ENCODE measurements around the gene MRPL2.

The MRPL2 gene

DNA sequence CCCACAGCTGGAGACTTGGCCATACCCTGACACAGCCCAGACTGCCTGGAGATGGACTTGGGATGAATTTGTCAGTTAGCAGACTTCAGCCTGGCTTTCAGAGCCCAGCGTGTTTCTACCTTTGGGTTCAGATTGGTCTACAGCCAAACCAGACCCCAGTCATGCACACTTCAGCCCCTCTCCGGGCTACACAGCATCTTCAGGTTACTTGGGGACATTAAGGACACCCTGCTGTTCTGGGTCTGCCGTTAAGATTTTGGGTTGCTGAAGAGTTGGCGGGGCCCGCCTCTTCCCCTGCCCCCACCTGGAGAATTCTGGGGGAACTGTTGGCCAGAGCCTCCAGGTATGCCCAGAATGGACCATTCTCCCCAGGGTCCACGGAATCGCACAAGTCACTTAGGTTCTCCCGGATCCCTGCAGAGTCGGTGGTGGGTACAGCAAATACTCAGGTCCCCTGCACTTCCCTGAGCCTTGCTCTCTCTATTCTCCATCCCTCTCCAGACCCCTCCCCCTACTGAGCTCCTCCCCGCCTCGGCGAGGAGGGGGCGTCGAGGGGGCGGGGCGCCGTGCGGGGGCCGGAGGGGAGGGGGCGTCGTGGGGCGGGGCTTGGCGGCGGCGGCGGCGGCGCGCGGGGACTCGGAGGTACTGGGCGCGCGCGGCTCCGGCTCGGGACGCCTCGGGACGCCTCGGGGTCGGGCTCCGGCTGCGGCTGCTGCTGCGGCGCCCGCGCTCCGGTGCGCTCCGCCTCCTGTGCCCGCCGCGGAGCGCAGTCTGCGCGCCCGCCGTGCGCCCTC is 16.6 kb upstream of the MRPL2 start, which contains the start of gene PTK7:
Gene PTK7 (plus strand): TSS at position 645 of the 794 bp plus-strand sequence. CDS start 175 bp downstream, outside the sequence.
- peak within 1 kb of the TSS; percentile 75 to 96 for H3K4me3 ChIP-seq (replicated peaks in 1 of 2; ENCODE audit: low read depth in 2 of 2, low read length in 2 of 2)
- peak; percentile 40 to 75 for DNase-seq (ENCODE audit: low read depth in 2 of 2)
- TF ChIP-seq, protein P1, sequence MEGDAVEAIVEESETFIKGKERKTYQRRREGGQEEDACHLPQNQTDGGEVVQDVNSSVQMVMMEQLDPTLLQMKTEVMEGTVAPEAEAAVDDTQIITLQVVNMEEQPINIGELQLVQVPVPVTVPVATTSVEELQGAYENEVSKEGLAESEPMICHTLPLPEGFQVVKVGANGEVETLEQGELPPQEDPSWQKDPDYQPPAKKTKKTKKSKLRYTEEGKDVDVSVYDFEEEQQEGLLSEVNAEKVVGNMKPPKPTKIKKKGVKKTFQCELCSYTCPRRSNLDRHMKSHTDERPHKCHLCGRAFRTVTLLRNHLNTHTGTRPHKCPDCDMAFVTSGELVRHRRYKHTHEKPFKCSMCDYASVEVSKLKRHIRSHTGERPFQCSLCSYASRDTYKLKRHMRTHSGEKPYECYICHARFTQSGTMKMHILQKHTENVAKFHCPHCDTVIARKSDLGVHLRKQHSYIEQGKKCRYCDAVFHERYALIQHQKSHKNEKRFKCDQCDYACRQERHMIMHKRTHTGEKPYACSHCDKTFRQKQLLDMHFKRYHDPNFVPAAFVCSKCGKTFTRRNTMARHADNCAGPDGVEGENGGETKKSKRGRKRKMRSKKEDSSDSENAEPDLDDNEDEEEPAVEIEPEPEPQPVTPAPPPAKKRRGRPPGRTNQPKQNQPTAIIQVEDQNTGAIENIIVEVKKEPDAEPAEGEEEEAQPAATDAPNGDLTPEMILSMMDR (IDR thresholded peaks at IDR 0.05; ENCODE audit: low read depth, low read length): no peak

DNA sequence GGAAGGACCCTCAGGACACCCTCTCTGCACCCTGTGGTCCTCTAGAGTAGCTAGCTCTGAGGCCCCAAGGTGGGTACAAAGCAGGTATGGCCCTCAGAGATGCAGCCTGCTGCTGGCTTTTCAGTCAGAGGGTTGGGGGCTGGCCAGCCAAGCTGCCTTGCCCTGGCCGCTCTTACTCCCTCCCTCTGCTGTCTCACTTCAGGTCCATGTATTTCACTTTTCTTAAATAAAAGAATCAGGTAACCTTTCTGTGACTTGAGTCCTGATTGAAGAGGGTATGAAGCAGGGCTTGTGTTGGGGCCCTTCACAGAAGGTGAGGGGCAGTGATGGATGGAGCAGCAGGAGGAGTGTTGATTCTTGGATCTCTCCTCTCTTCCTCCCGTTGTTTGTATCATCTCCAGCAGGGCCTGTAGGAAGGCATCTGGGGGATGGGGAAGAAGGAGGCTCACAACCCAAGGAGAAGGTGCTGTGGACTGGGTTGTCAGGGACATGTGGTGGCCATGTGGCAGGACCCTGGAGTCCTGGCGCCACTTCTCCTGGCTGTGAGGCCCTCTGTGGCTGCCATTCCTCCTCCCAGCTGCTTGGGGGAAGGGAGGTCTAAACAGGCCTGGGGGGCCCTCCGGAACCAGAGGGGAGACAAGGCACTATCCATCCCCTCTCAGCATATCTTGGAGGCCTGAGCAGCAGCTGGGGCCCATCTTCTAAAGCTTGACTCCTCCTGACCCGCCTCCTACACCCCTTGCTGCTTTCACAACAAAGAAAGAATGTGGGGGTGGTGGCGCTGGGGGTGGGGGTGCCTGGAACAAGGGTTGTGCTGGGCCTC is 15.8 kb upstream of the MRPL2 start:
- peak; percentile 41 to 91 for DNase-seq (ENCODE audit: low read depth in 2 of 2)
- TF ChIP-seq, protein P1 (IDR thresholded peaks at IDR 0.05; ENCODE audit: low read depth, low read length): no peak
- peak overlapping the region; percentile 49 to 51 for H3K4me3 ChIP-seq (replicated peaks in 1 of 2; ENCODE audit: low read depth in 2 of 2, low read length in 2 of 2)

DNA sequence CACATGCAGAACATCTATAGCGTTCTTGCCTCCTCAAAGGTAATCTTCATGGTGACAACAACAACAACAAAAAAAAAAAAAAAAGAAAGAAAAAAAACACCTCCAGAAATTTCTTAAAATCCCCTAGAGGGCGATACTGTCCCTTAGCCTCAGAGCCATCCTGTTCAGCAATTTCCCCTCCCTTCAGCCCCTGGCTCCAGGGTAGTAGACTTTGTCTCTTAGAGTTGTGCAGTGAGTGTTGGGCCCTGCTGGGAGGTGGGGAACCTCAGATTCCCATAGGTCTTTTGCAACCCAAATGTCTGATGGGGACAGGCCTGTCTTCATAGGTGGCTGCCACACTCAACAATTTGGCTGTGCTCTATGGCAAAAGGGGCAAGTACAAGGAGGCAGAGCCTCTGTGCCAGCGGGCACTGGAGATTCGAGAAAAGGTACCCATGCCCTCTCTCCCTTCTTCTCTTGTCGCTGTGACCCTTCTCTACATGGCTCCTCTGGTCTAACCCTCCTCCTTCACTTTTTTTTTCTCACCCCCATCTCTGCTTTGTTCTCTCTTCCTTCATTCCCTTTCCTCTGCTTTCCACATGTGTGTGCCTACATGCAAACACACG is 10.9 kb upstream of the MRPL2 start:
- peak; percentile 78 to 88 for DNase-seq (ENCODE audit: low read depth in 2 of 2)
- H3K4me3 ChIP-seq (replicated peaks in 1 of 2; ENCODE audit: low read depth in 2 of 2, low read length in 2 of 2): no peak overlapping the region
- TF ChIP-seq, protein P1 (IDR thresholded peaks at IDR 0.05; ENCODE audit: low read depth, low read length): peak; percentile 64

DNA sequence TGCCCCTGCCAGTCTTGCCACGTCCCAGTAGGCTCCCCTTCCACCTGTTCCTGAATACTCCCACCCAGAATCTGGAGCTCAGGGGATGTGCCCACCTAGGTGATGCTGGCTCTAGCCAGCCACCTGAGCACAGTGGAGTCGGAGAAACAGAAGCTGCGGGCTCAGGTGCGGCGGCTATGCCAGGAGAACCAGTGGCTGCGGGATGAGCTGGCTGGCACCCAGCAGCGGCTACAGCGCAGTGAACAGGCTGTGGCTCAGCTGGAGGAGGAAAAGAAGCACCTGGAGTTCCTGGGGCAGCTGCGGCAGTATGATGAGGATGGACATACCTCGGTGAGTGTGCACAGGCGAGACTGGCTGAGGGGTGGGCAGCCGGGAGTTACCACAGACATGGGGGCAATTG is 3.6 kb upstream of the MRPL2 start:
- no peak for DNase-seq (ENCODE audit: low read depth in 2 of 2)
- TF ChIP-seq, protein P1 (IDR thresholded peaks at IDR 0.05; ENCODE audit: low read depth, low read length): no peak

DNA sequence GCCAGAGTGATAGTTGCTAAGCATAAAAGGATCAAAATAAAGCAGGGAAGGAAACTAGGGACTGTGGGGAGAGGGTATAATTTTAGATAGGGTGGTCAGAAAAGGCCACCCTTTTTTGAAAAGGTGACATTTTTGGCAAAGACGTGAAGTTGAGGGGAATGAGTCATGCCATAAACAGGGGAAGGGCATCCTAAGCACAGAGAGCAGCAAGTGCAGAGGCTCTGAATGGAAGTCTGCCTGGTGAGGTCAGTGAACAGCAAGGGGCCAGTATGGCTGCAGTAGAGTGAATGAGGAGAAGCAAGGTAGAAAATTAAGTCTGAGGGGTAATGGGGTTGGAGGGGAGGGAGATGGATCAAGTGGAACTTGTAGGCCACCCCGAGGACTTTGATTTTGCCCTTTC is 2.6 kb upstream of the MRPL2 start:
- no peak for DNase-seq (ENCODE audit: low read depth in 2 of 2)
- TF ChIP-seq, protein P1 (IDR thresholded peaks at IDR 0.05; ENCODE audit: low read depth, low read length): no peak
- H3K4me3 ChIP-seq (replicated peaks in 1 of 2; ENCODE audit: low read depth in 2 of 2, low read length in 2 of 2): no peak overlapping the region

More for the DNA sequence above, 3.6 kb upstream of the MRPL2 start:
- H3K4me3 ChIP-seq (replicated peaks in 1 of 2; ENCODE audit: low read depth in 2 of 2, low read length in 2 of 2): no peak overlapping the region

DNA sequence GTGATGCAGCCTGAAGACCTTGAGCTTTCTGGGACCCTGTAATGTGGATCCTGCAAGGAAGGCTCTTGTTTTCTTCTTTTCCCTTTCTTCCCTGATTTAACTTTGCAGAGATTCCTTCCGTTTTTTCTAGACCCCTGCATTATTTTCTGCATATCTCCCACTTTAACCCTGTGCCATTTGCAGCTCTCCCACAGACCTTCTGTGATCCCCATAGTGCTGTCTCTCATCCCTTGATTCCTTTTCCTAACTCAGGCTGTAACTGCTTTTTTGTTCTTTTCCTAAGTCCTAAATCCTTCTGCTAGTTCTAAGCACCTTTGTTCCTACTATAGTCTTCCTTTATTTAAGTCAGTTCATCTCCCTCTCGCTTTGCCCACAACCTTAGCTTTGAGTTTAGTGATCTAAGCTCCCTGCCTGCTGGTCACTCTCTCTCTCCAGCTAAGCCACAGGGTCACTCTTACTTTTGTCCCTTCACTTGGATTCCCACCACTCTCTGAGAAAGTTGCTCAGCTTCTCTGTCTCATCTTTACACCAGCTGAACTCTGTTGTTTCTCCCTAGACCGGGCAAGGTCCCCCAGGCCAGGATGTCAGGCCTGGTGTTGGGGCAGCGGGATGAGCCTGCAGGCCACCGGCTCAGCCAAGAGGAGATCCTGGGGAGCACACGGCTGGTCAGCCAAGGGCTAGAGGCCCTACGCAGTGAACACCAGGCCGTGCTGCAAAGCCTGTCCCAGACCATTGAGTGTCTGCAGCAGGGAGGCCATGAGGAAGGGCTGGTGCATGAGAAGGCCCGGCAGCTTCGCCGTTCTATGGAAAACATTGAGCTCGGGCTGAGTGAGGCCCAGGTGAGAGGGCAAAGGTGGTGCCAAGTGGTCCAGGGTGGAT is 1.8 kb upstream of the MRPL2 start:
- TF ChIP-seq, protein P1 (IDR thresholded peaks at IDR 0.05; ENCODE audit: low read depth, low read length): no peak
- H3K4me3 ChIP-seq (replicated peaks in 1 of 2; ENCODE audit: low read depth in 2 of 2, low read length in 2 of 2): no peak overlapping the region
- no peak for DNase-seq (ENCODE audit: low read depth in 2 of 2)
